HG02571 (cell line): Measurements from ENCODE around the gene TBL1X.

Experiments used
- ATAC-seq: cut with Tn5 transposase; IDR thresholded peaks from one replicate; pipeline ENCODE4 v1.9.1; 2021; ENCODE audit warnings: mild to moderate bottlenecking, moderate library complexity; ENCODE audit not compliant: unreplicated experiment

Gene TBL1X

GRCh38 chrX:9614016-9614415 lies 149.2 kb downstream of the TBL1X start:
- no peak for ATAC-seq

- ATAC-seq = no peak
These were observed 154.3 kb downstream of the TBL1X start for GRCh38 chrX:9619133-9619532.

GRCh38 chrX:9619581-9619980 lies 154.7 kb downstream of the TBL1X start:
- no peak for ATAC-seq

- ATAC-seq = no peak
These were observed 157.3 kb downstream of the TBL1X start for GRCh38 chrX:9622128-9622527.

- ATAC-seq = no peak
These were observed 161.5 kb downstream of the TBL1X start for GRCh38 chrX:9626379-9626778.

- no peak for ATAC-seq
These were observed 163.1 kb downstream of the TBL1X start for GRCh38 chrX:9627922-9628321.

GRCh38 chrX:9628779-9629493 lies 164.1 kb downstream of the TBL1X start:
- ATAC-seq = no peak

- no peak for ATAC-seq
These were observed 169.7 kb downstream of the TBL1X start for GRCh38 chrX:9634551-9634950.

GRCh38 chrX:9635368-9635767 lies 170.5 kb downstream of the TBL1X start:
- no peak for ATAC-seq

- ATAC-seq = no peak
These were observed 170.9 kb downstream of the TBL1X start for GRCh38 chrX:9635803-9636202.

- ATAC-seq = no peak
These were observed 174.0 kb downstream of the TBL1X start for GRCh38 chrX:9638871-9639270.

GRCh38 chrX:9642270-9642995 lies 177.6 kb downstream of the TBL1X start:
- ATAC-seq = no peak

GRCh38 chrX:9643807-9644206 lies 178.9 kb downstream of the TBL1X start:
- no peak for ATAC-seq

- peak; percentile 66 for ATAC-seq
These were observed 179.5 kb downstream of the TBL1X start for GRCh38 chrX:9644335-9644734.

GRCh38 chrX:9646471-9647224 lies 181.8 kb downstream of the TBL1X start:
- ATAC-seq = no peak

GRCh38 chrX:9647431-9647830 lies 182.6 kb downstream of the TBL1X start:
- no peak for ATAC-seq

- ATAC-seq = no peak
These were observed 185.2 kb downstream of the TBL1X start for GRCh38 chrX:9650091-9650490.

- ATAC-seq = no peak
These were observed 186.9 kb downstream of the TBL1X start for GRCh38 chrX:9651737-9652136.

GRCh38 chrX:9654929-9655328 lies 190.1 kb downstream of the TBL1X start:
- ATAC-seq = no peak

GRCh38 chrX:9656277-9656676 lies 191.4 kb downstream of the TBL1X start:
- ATAC-seq = no peak

GRCh38 chrX:9656871-9657270 lies 192.0 kb downstream of the TBL1X start:
- no peak for ATAC-seq
